ENCODE results near the gene POLR3E. TPM values are rescaled to one million over a fixed set of nuclear protein-coding genes. Genes with fewer than 3 reads are reported as not detected.
"Not testable (repeated sequence)": the region's sequence is repeated elsewhere in the genome, so short reads cannot be mapped to it uniquely, and the experiment has no call there.

The POLR3E gene
- total RNA-seq, 1 donor from 2014 or later = 97.1 TPM

GRCh38 chr16:22297871-22298733 is 893 bp downstream of the POLR3E start:
- peak overlapping the region; percentile 92 for H3K27ac Mint-ChIP-seq
- ChIA-PET POLR2A (interaction anchor here (0.6 to 4.3 kb wide), 9 partner anchors 80 to 345 kb away, joined by 3 to 53 read pairs (median 4); partner anchors contain the start of genes EEF2K, MOSMO and UQCRC2), CTCF (interaction anchor here (1.3 to 1.6 kb wide), 6 partner anchors 23 to 291 kb away, joined by 3 to 5 read pairs (median 4); partner anchors contain the start of gene MOSMO)
- TF ChIP-seq CTCF (IDR thresholded peaks at IDR 0.05) = no peak
- peak overlapping the region; percentile 91 for H3K4me3 Mint-ChIP-seq
- peak; percentile 22 for DNase-seq
- ATAC-seq (ENCODE audit: low read depth) = peak; percentile 22
- intact Hi-C loops (cut with micrococcal nuclease) = loop anchor here (1.0 to 10.0 kb wide), 14 partner anchors 57 to 776 kb away; partner anchors contain the start of genes CDR2, EEF2K, PDZD9 and UQCRC2
- H3K9me3 Mint-ChIP-seq = no peaks in the 10 kb centered on the region
- H3K36me3 Mint-ChIP-seq (ENCODE audit: low read depth) = peaks cover 41% of the 10 kb centered on the region
- peaks cover 45% of the 10 kb centered on the region for H3K4me1 Mint-ChIP-seq
- H3K27me3 Mint-ChIP-seq = no peaks in the 10 kb centered on the region

- Mint-ChIP-seq H3K9me3 (no peaks in the 10 kb centered on the region), H3K27ac (peak overlapping the region; percentile 70), H3K27me3 (no peaks in the 10 kb centered on the region), H3K36me3 (ENCODE audit: low read depth) (peaks cover 49% of the 10 kb centered on the region), H3K4me3 (peak overlapping the region; percentile 91), H3K4me1 (peaks cover 45% of the 10 kb centered on the region)
- TF ChIP-seq CTCF (IDR thresholded peaks at IDR 0.05) = no peak
- ChIA-PET CTCF (no interaction called here), POLR2A (interaction anchor here (0.7 to 4.3 kb wide), 6 partner anchors 92 to 767 kb away, joined by 3 to 53 read pairs (median 8); partner anchors contain the start of genes EEF2K and UQCRC2)
- DNase-seq = no peak
- intact Hi-C loops (cut with micrococcal nuclease) = loop anchor here (5.0 to 10.0 kb wide), 2 partner anchors 136 to 777 kb away; no protein-coding TSS in a partner anchor
- no peak for ATAC-seq (ENCODE audit: low read depth)
Measured at GRCh38 chr16:22299036-22299435, 1.8 kb downstream of the POLR3E start.

- intact Hi-C loops (cut with micrococcal nuclease) = no loop called here
- DNase-seq (no peak), ATAC-seq (ENCODE audit: low read depth) (no peak)
- H3K27ac Mint-ChIP-seq = peak overlapping the region; percentile 60
- H3K9me3 Mint-ChIP-seq = no peaks in the 10 kb centered on the region
- peaks cover 45% of the 10 kb centered on the region for H3K4me1 Mint-ChIP-seq
- ChIA-PET POLR2A (interaction anchor here (1.0 kb wide), 1 partner anchor 112 kb away, joined by 3 read pairs; no protein-coding TSS in a partner anchor), CTCF (interaction anchor here (0.6 to 2.0 kb wide), 15 partner anchors 9 to 349 kb away, joined by 3 to 13 read pairs (median 4); partner anchors contain the start of gene EEF2K)
- H3K27me3 Mint-ChIP-seq = no peaks in the 10 kb centered on the region
- H3K36me3 Mint-ChIP-seq (ENCODE audit: low read depth) = peaks cover 64% of the 10 kb centered on the region
- TF ChIP-seq CTCF (IDR thresholded peaks at IDR 0.05) = no peak
- H3K4me3 Mint-ChIP-seq = no peak overlapping the region
Measured at GRCh38 chr16:22300427-22301071, 3.3 kb downstream of the POLR3E start.

- intact Hi-C loops (cut with micrococcal nuclease); POLR2A ChIA-PET; H3K4me3 Mint-ChIP-seq; ATAC-seq (ENCODE audit: low read depth); DNase-seq; H3K27ac Mint-ChIP-seq; H3K27me3 Mint-ChIP-seq; H3K9me3 Mint-ChIP-seq: not testable (repeated sequence)
- CTCF ChIA-PET = interaction anchor here (1.6 to 2.0 kb wide), 3 partner anchors 20 to 113 kb away, joined by 4 to 6 read pairs (median 5); no protein-coding TSS in a partner anchor
- Mint-ChIP-seq H3K36me3 (ENCODE audit: low read depth) (peaks cover 73% of the 10 kb centered on the region), H3K4me1 (peaks cover 40% of the 10 kb centered on the region)
Measured at GRCh38 chr16:22301423-22301822, 4.2 kb downstream of the POLR3E start.

GRCh38 chr16:22302776-22303363 is 5.7 kb downstream of the POLR3E start:
- Mint-ChIP-seq H3K36me3 (ENCODE audit: low read depth) (peaks cover 83% of the 10 kb centered on the region), H3K27ac (no peak overlapping the region), H3K9me3 (no peaks in the 10 kb centered on the region), H3K4me1 (peaks cover 34% of the 10 kb centered on the region), H3K27me3 (no peaks in the 10 kb centered on the region), H3K4me3 (no peak overlapping the region)
- ATAC-seq (ENCODE audit: low read depth) (no peak), DNase-seq (no peak)
- POLR2A ChIA-PET = no interaction called here
- CTCF ChIA-PET = no interaction called here
- no peak for TF ChIP-seq CTCF (IDR thresholded peaks at IDR 0.05)
- intact Hi-C loops (cut with micrococcal nuclease) = no loop called here

All from activated B cell treated with CpG ODN at 0.5 μM for 24 hours (primary cell).